Renal cortical epithelial cell (primary cell): Measurements from ENCODE around the gene HAL. TPM values are rescaled to one million over a fixed set of nuclear protein-coding genes. Genes with fewer than 3 reads are reported as not detected.

Source experiments
- DNase-seq: peaks from one replicate; pipeline ENCODE4 v3.0.0-alpha.2; 2011; ENCODE audit warnings: low read depth
- total RNA-seq: library from RNA; depleted of rRNA; stranded (reverse); fragments of >200 nt; gene quantifications from 2 replicates; pipeline ENCODE4 v1.2.3, GENCODE V29; 2014

HAL gene
- total RNA-seq, 1 donor from 2014 or later, result 0.10 TPM

GRCh38 chr12:95942101-95942523 is 54.0 kb downstream of the HAL start:
- DNase-seq, result no peak

GRCh38 chr12:95940514-95940913 is 55.6 kb downstream of the HAL start:
- no peak for DNase-seq

Other genes with a start within 250 kb of the HAL start
- 115 and 253 TPM in 2 replicates for gene NTN4, start 205.6 kb downstream of the HAL start, total RNA-seq
- gene SNRPF, start 137.4 kb downstream of the HAL start, total RNA-seq, result 8.2 and 12.7 TPM in 2 replicates
- 0.10 TPM in 1 of 2 replicates, not detected in the other for gene CCDC38, start 53.7 kb downstream of the HAL start, total RNA-seq
- 0.17 and 0.45 TPM in 2 replicates for gene AMDHD1, start 53.0 kb downstream of the HAL start, total RNA-seq
- gene LTA4H, start 39.2 kb upstream of the HAL start, total RNA-seq, result 92.9 and 112 TPM in 2 replicates
- 22.9 and 26.7 TPM in 2 replicates for gene ELK3, start 198.0 kb upstream of the HAL start, total RNA-seq